ENCODE data around the gene EPC1. TPM values are rescaled to one million over a fixed set of nuclear protein-coding genes. Genes with fewer than 3 reads are reported as not detected.

The EPC1 gene
- total RNA-seq, 1 experiment from 2014 or later, result 21.5 TPM

- DNase-seq, result peak in 1 of 2 experiments; percentile 35
- CTCF ChIA-PET, result interaction anchor here (0.6 to 1.5 kb wide), 3 partner anchors 32 to 1641 kb away, joined by 3 read pairs; partner anchors contain the start of gene CCDC7
Measured at GRCh38 chr10:32377458-32378259, 30.7 kb upstream of the EPC1 start.

GRCh38 chr10:32376771-32377170 is 29.8 kb upstream of the EPC1 start:
- Histone ChIP-seq H3K36me3 (ENCODE audit: low read depth) (no peaks in the 10 kb centered on the region), H3K9me2 (ENCODE audit: insufficient read depth) (no peaks in the 10 kb centered on the region), H3K4me1 (replicated peaks; ENCODE audit: insufficient read depth) (peaks cover 17% of the 10 kb centered on the region), H3K79me2 (ENCODE audit: low read depth) (peaks cover 22% of the 10 kb centered on the region; the same call in 1 of the 2 replicates), H3K4me3 (peak overlapping the region; percentile 88; the same call in 1 of the 2 replicates), H2AFZ (no peak overlapping the region), H3K9me3 (ENCODE audit: insufficient read depth, low read depth) (no peaks in the 10 kb centered on the region), H3K27ac (no peak overlapping the region), H3K4me2 (peak overlapping the region; percentile 97), H4K20me1 (ENCODE audit: insufficient read depth) (no peaks in the 10 kb centered on the region), H3K27me3 (ENCODE audit: insufficient read depth, low read depth) (no peaks in the 10 kb centered on the region), H3F3A (ENCODE audit: insufficient read depth, low read depth) (peaks cover 12% of the 10 kb centered on the region)
- TF ChIP-seq EZH2 (IDR thresholded peaks at IDR 0.05; ENCODE audit: low read depth), result no peak
- no peak for TF ChIP-seq CTCF (conservative IDR thresholded peaks at IDR 0.05)
- DNase-seq, result no peak
- ChIA-PET POLR2A (ENCODE audit: unreplicated experiment) (interaction anchor here (0.6 kb wide), 1 partner anchor 320 kb away, joined by 4 read pairs; no protein-coding TSS in a partner anchor), CTCF (interaction anchor here (0.6 kb wide), 1 partner anchor 1640 kb away, joined by 3 read pairs; no protein-coding TSS in a partner anchor)
- BruUV-seq (replicated peaks), result no TSS peak
- intact Hi-C loops (cut with micrococcal nuclease; ENCODE audit: unreplicated experiment), result loop anchor here (5.0 to 10.0 kb wide), 2 partner anchors 322 to 636 kb away; partner anchors contain the start of gene KIF5B

More at GRCh38 chr10:32377458-32378259, 30.7 kb upstream of the EPC1 start:
- Histone ChIP-seq H3K9me2 (ENCODE audit: insufficient read depth) (no peaks in the 10 kb centered on the region), H3K36me3 (ENCODE audit: low read depth) (no peaks in the 10 kb centered on the region), H2AFZ (peak overlapping the region; percentile 75), H3K4me1 (replicated peaks; ENCODE audit: insufficient read depth) (peaks cover 17% of the 10 kb centered on the region), H3K4me3 (peak overlapping the region; percentile 88), H3K27ac (0 out of 2 replicates have a peak overlapping the region, but pooled peaks have one; percentile 79), H3K79me2 (ENCODE audit: low read depth) (peaks cover 22% of the 10 kb centered on the region; the same call in 1 of the 2 replicates), H4K20me1 (ENCODE audit: insufficient read depth) (no peaks in the 10 kb centered on the region), H3K4me2 (peak overlapping the region; percentile 97), H3F3A (ENCODE audit: insufficient read depth, low read depth) (peaks cover 12% of the 10 kb centered on the region), H3K9me3 (ENCODE audit: insufficient read depth, low read depth) (no peaks in the 10 kb centered on the region), H3K27me3 (ENCODE audit: insufficient read depth, low read depth) (no peaks in the 10 kb centered on the region)
- intact Hi-C loops (cut with micrococcal nuclease; ENCODE audit: unreplicated experiment), result loop anchor here (2.0 to 10.0 kb wide), 3 partner anchors 31 to 635 kb away; partner anchors contain the start of genes EPC1 and KIF5B
- TSS peak; percentile 40 for BruUV-seq (replicated peaks)
- POLR2A ChIA-PET (ENCODE audit: unreplicated experiment), result interaction anchor here (0.6 to 0.7 kb wide), 2 partner anchors 321 to 946 kb away, joined by 3 to 4 read pairs; no protein-coding TSS in a partner anchor
- peak; percentile 44; the same call in 1 of the 2 replicates for TF ChIP-seq CTCF (conservative IDR thresholded peaks at IDR 0.05)
- TF ChIP-seq EZH2 (IDR thresholded peaks at IDR 0.05; ENCODE audit: low read depth), result no peak

- ChIA-PET POLR2A (ENCODE audit: unreplicated experiment) (no interaction called here), CTCF (interaction anchor here (0.5 kb wide), 1 partner anchor 309 kb away, joined by 3 read pairs; no protein-coding TSS in a partner anchor)
- H3K27ac ChIP-seq, result no peak overlapping the region
- no peak overlapping the region for H2AFZ ChIP-seq
- peaks cover 22% of the 10 kb centered on the region; the same call in 1 of the 2 replicates for H3K79me2 ChIP-seq (ENCODE audit: low read depth)
- intact Hi-C loops (cut with micrococcal nuclease; ENCODE audit: unreplicated experiment), result loop anchor here (5.0 to 10.0 kb wide), 2 partner anchors 321 to 636 kb away; partner anchors contain the start of gene KIF5B
- no peaks in the 10 kb centered on the region for H3K9me2 ChIP-seq (ENCODE audit: insufficient read depth)
- no peak for DNase-seq
- H3K4me1 ChIP-seq (replicated peaks; ENCODE audit: insufficient read depth), result peaks cover 17% of the 10 kb centered on the region
- H3K9me3 ChIP-seq (ENCODE audit: insufficient read depth, low read depth), result no peaks in the 10 kb centered on the region
- no peaks in the 10 kb centered on the region for H3K27me3 ChIP-seq (ENCODE audit: insufficient read depth, low read depth)
- peak overlapping the region; percentile 88; the same call in 1 of the 2 replicates for H3K4me3 ChIP-seq
- H3F3A ChIP-seq (ENCODE audit: insufficient read depth, low read depth), result peaks cover 12% of the 10 kb centered on the region
- H3K4me2 ChIP-seq, result peak overlapping the region; percentile 97
- TF ChIP-seq EZH2 (IDR thresholded peaks at IDR 0.05; ENCODE audit: low read depth), result no peak
- TF ChIP-seq CTCF (conservative IDR thresholded peaks at IDR 0.05), result no peak
- H3K36me3 ChIP-seq (ENCODE audit: low read depth), result no peaks in the 10 kb centered on the region
- H4K20me1 ChIP-seq (ENCODE audit: insufficient read depth), result no peaks in the 10 kb centered on the region
- BruUV-seq (replicated peaks), result no TSS peak
Measured at GRCh38 chr10:32376097-32376496, 29.1 kb upstream of the EPC1 start.

All from PC-9 (cell line).